GM12872 (cell line): ENCODE data around the gene E2F1.

Experiments used
- CTCF ChIP-seq: IDR thresholded peaks from 3 replicates; pipeline ENCODE4 v1.5.1; 2011; ENCODE audit warnings: low read depth, mild to moderate bottlenecking, low read length, moderate library complexity; ENCODE audit not compliant: insufficient read depth

The E2F1 gene

GRCh38 chr20:33707668-33708067 lies 21.5 kb upstream of the E2F1 start:
- TF ChIP-seq CTCF: no peak

- no peak for TF ChIP-seq CTCF
These were observed 18.2 kb upstream of the E2F1 start for GRCh38 chr20:33704197-33704924.

- no peak for TF ChIP-seq CTCF
These were observed 17.4 kb upstream of the E2F1 start for GRCh38 chr20:33703498-33704137.

GRCh38 chr20:33702861-33703260 lies 16.7 kb upstream of the E2F1 start:
- TF ChIP-seq CTCF: no peak

- TF ChIP-seq CTCF: no peak
These were observed 15.7 kb upstream of the E2F1 start for GRCh38 chr20:33701629-33702450.

- TF ChIP-seq CTCF: no peak
These were observed 10.9 kb upstream of the E2F1 start for GRCh38 chr20:33697129-33697528.

- TF ChIP-seq CTCF: no peak
These were observed 10.3 kb upstream of the E2F1 start for GRCh38 chr20:33696448-33696847.
